SH-SY5Y (cell line): ENCODE measurements around the gene TRIM26.

Experiments used
- GATA2 ChIP-seq: IDR thresholded peaks from 2 replicates; pipeline ENCODE4 v1.6.1; 2011; ENCODE audit warnings: mild to moderate bottlenecking, low read depth, low read length
- GATA3 ChIP-seq: IDR thresholded peaks from 2 replicates; pipeline ENCODE4 v1.6.1; 2011; ENCODE audit warnings: low read depth, mild to moderate bottlenecking, low read length, moderate library complexity

- TF ChIP-seq GATA3 (no peak), GATA2 (no peak)
These were observed 1.4 kb upstream of the TRIM26 start for GRCh38 chr6:30214657-30214982.
